ENCODE data around the gene AQP2.

AQP2 gene

DNA sequence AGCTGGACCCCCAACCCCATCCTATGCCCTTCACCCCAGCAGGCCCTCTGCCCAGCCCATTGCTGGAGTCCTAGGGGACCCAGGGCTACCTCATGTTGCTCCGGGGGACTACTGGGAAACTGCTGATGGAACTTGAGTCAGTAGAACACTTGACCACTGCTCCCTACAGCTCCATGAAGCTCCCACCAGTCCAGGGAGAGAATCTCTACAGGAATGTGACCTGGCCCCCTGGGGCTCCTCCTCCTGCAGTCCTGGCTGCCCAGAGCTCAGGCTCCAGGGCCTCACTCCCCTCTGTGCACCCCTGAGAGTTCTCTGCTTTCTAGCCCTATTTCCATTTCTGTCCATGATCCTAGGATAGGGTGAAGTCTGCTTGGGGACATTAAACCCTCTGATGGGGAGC, 10.8 kb upstream of the AQP2 start:
- DNase-seq (ENCODE audit: low read depth in 1 of 2, low spot score in 1 of 2) = no peak

DNA sequence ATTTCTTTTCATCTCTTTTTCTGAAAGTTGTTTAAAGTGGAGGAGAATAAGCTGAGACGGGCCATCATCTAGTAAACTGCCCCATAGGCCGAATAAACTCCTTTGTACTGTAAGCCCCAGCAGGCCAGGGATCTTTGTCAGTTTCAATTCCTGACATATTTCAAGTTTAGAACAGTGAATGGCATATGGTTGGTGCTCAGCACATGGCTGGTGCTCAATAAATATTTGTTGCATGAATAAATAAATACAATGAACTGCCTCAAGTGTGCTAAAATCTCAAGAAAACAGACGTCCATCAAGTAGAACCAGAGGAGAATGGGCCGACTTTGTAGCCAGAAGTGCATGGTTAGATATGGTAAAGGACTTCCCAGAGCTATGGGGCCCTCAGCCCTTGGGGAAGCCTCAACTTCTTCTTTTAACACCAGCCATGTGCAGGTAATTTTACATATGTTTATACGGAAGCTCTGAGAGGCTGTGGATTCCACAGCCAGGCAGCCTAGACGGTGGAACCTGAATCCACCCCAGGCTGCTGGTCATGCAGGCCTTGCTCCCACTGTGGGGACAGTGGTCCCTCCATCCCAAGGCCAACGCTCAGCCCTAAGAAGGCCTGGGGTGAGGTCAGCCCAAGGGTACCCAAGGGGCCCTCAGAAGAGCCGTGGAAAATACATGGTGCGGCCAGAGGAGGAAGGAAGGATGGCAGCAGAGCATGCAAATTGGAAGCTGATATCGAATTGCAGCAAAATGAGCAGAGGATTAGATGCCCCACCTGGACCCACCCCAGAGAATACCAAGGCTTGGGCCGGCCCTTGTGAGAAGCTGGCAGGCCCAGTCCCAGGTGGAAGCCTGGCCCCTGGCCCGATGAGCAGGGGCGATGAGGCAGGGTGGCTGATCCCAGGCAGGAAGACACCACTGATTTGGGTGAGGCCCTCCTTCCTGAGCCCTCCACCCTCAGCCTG, 8.7 kb upstream of the AQP2 start:
- DNase-seq (ENCODE audit: low read depth in 1 of 2, low spot score in 1 of 2) = no peak

DNA sequence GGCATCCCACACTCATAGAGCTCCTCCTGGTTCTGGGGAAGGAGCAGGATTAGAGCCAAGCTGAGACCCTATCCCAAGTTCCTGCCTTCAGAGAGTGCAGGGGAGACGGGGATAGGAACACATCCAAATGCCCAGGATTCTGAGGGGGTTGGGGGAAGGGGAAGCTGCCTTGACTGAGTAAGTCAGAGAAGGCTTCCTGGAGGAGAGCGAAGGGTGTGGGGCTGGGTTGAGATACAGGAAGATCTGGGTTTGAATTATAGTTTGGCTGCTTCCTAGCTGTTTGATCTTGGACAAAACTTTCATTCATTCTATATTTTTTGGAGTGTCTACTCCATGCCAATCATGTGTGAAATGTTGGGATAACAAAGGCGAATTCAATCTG, 8.0 kb upstream of the AQP2 start:
- DNase-seq (ENCODE audit: low read depth in 1 of 2, low spot score in 1 of 2) = no peak

DNA sequence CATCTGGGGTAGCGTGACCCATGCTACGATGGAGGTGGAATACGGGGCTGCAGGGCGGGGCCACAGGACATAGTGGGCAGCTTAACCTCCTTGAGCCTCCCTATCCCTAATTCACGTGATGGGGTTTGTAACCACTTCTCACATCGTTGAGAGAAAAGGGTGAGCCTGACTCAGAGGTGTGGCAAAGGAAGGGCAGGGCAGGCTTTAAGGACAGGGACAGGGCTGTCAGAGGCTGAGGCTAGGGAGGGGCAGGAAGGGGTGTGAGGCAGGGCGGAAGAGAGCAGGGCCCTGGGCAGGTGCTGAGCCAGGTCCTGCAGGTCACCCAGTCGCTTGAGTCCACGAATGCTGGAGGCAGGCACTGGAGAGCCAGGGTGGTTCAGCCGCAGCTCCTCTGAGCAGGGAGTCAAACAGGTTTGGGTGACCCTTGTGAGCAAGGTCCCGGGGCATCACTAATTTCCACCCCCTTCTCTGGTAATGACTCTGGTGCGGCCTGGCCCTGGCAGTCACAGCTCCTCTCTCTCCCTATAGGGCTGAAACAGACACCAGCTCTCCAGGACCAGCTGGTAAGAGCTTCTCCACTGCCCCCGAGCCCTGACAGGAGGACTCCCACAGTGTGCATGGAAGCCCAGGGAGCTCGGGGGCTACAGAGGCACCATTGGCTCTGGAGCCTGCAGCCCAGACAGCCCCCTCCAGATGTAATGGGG, 7.5 kb upstream of the AQP2 start:
- no peak for DNase-seq (ENCODE audit: low read depth in 1 of 2, low spot score in 1 of 2)

DNA sequence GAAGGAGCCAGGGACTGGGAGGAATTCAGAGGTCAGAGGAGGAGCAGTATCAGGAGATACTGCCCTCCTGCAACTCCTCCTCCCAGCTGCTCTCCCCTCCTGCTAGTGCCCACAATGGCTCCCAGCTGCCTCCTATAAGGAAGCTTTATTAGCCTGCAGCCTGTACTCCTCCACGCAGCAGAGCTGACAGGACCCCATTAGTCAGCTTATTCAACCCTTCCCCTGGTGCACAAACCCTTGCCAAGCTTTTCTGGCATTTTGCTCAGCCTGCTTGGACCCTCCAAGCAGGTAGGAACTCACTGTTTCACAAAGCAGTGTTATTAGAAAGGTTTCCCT, 6.9 kb upstream of the AQP2 start:
- DNase-seq (ENCODE audit: low read depth in 1 of 2, low spot score in 1 of 2) = no peak

DNA sequence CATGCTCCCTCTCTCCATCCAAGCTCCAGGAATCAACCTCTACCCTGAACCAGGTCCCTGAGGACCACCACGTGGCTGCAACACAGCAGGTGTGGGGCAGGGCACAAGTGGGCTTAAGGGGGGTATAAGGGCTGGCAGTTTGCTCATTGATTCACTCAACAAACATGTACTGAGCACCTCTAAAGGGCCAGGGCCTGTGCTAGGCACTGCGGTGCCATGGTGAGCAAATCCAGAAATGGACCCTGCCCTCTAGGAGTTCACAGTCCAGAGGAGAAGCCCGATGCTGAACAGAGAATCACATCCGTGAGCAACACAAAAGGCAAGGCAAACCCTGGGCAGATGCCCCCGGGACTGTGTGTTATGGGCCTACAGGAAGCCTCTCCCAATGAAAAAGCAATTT, 6.5 kb upstream of the AQP2 start:
- DNase-seq (ENCODE audit: low read depth in 1 of 2, low spot score in 1 of 2) = no peak

DNA sequence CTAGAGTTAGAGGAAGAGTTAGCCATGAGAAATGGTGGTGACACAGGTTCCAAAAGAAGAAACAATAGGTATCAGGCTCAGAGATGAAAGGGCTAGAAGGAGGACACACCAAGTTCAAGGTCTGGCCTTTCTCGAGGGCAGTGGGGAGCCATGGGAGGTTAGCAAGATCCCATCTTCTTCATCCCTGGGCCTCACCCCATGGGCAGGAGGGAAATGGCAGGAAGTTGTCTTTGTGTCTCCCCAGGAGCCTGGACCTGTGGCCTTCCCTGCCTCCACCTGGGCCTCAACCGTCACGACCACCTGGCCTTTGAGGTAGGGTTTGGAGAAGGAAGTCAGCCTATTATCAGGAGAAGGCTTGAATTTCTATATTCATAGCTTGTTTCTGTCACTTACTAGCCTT, 5.8 kb upstream of the AQP2 start:
- no peak for DNase-seq (ENCODE audit: low read depth in 1 of 2, low spot score in 1 of 2)

DNA sequence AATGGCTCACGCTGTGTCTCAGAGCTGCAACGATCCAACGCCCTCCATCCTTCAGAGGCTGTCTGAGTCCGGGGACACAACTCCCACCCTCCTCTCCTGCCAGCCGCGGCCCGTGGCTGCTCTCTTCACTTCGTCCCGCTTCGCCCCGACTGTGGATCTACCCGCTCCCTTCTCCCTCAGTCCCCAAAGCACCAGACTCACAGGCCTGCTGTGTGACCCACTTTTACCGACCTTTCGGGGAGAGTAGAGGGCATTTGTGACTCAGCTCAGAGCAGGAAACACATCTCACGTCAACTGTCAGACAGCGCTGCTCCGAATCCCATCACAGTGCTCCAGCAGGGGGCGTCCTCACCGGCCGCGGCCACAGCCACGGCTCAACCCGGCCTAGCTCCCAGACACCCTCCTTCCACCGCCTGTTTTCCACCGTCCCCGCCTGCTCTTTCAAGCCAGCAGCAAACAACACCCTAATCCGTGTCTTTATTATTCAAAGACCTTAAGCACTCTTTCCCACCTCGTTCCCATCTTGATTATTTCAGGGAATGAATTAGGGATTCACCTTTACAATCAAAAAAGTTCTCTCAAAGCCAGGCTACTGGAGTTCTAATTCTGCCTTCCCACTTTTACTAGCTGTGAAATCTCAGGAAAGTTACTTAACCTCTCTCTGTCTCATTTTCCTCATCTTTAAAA, 5.0 kb upstream of the AQP2 start:
- peak; percentile 77 to 81 for DNase-seq (ENCODE audit: low read depth in 1 of 2, low spot score in 1 of 2)

DNA sequence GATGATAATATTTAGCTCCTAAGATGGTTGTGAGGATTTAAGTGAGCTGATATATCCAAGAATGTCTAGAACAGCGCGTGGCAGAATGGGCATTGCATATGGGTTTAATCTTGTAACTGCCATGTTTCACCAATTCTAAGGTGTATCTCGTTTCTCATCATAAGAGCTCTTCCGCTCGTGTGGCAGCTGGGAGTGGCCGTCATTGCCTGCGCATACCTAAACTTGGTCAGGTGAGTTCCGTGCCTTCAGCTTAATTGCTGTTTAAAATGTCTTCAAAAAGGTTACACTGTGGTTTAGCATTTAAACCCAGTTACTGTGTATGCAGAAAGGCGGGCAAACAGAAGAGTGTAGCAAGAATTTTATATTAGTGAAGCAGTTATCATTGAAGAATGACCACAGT, 4.5 kb upstream of the AQP2 start:
- DNase-seq (ENCODE audit: low read depth in 1 of 2, low spot score in 1 of 2) = no peak

DNA sequence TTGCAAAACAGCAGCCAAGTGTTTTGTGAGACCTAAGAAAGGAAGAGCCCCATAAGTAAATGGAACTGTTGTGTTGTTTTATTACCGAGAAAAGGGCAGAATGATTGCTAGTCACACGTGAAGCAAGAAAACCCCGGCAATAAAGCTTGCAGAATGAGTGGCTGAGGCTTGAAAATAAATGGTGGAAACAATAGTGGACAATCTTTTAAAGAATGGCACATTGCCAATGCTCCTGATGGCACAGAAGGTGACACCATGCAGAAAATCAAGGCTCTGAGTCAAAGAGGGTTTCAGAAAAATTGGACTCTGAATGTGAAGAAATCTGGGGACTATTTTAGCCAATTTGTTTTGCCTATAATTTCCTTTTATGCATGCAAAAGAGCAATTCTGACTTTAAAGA, 4.0 kb upstream of the AQP2 start:
- DNase-seq (ENCODE audit: low read depth in 1 of 2, low spot score in 1 of 2) = no peak

DNA sequence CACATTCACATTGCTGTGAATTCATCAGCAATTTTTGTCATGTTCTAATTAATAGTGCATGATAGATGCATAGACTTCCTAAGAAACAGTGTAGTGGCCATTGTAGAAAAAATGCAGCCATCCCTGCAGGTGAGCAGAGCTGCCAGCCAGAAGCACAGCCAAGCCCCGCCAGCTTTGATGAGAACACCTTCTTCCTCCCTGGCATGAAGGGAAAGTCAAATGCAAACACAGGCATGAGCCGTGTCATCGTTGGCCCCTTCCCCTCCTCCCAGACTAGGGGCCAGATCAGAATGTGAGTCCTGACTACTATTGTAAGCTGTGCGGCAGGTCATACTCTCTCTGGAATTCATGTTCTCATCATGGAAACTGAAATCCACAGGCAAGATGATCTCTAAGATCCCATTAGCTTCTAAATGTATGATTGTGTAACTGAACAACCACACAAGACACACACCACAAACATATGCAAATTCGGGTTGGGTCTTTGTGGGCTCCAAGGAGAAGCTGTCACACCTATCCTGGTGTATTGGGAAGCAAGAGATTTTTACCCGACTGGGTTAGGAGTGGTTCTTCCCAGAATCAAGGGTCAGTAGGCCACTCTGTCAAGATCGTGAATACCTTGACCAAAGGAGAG, 2.8 kb upstream of the AQP2 start:
- no peak for DNase-seq (ENCODE audit: low read depth in 1 of 2, low spot score in 1 of 2)

DNA sequence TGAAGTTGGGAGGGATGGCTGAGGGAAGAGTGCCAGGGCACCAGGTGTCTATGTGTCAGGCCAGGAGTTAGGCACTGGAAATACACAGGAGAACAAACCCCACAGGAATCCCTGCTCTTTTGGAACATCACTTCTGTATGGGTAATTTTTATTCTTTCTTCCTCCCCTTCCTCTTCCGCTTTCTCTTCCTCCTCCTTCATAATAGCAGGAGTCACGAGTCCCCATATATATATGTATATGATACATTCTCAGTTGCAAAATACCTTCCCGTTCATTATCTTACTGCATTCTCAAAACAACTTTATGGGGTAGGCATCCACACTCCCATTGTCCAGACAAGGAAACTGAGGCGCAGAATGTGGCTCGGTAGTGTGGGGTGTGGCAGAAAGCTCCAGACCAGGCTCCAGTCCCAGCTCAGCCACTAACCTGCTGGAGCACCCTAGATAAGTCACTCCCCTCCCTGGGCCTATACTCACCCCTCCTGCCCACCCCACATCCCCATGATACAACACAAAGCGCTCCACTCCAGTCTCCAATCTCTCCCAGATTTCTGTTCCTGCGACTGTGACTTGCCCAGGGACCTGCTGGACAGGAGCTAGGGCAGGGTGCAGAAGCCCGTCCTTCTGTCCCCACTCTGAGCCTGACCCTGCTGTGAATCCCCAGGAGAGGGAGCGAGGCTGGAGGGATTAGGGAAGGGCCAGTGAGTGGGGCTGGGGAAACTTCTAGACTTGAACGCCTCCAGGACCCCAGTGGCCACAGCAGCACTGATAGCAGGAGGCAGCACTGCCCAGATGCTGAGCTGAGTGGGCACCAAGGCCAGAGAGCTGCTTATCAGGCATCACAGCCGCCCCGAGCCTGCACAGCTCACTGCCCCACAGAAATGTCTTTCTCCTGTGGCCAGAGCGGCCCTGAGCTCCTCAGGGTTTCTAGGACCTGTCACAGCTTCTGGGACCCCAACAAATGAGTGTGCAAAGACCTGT, 1.4 kb upstream of the AQP2 start:
- no peak for DNase-seq (ENCODE audit: low read depth in 1 of 2, low spot score in 1 of 2)

DNA sequence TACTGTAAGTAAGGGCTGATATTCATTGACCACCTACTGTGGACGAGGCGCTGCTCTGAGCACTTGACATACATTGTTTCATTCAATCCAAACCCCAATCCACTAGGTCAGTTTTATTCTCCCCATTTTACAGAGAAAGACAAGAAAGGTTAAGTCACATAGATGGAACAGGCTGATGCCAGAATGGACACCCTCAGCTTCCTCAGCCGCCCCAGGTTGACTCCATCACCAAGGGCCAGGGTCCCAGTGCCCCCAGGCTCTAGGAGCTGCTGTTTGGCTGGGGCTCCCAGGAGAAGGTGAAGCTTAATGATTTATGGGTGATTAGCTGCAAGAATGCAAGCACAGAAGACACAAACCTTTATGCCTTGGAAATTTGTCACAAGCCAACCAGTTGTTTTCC, 671 bp upstream of the AQP2 start:
- no peak for DNase-seq (ENCODE audit: low read depth in 1 of 2, low spot score in 1 of 2)

DNA sequence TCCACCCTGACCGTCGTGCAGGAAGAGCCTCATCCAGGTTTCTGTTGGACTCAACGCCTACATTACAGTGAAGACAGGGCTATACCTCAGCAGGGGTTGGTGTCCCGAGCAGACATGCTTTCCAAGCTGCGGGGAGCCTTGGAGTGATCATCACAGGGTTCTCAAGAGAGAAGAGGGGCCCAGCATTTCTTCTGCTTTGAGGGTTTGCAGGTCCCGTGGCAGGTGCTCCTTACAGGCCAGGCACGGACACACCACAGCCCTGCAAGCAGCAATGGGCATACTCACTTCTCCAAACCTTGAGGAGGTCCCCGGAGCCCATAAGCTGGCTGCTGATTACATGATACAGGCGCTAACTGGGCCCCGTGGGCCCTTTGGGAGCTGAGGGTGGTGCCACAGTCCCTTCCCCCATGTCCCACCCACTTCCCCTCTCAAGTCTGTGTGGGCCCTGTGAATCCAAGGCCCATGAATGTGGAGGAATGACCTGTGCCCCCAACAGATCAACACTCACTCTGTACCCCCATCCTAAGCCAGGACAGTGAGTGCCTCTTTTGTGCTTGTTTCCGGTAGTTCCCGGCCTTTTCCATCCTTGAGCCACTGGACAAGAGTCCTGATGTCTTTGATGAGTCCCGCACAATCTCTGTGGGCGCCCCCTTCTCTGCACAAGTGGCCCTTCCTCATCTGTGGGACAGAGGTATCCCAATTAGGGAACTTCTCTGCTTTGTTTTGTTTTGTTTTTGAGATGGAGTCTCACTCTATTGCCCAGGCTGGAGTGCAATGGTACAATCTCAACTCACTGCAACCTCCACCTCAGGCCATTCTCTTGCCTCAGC, 1.1 kb downstream of the AQP2 start:
- no peak for DNase-seq (ENCODE audit: low read depth in 1 of 2, low spot score in 1 of 2)

DNA sequence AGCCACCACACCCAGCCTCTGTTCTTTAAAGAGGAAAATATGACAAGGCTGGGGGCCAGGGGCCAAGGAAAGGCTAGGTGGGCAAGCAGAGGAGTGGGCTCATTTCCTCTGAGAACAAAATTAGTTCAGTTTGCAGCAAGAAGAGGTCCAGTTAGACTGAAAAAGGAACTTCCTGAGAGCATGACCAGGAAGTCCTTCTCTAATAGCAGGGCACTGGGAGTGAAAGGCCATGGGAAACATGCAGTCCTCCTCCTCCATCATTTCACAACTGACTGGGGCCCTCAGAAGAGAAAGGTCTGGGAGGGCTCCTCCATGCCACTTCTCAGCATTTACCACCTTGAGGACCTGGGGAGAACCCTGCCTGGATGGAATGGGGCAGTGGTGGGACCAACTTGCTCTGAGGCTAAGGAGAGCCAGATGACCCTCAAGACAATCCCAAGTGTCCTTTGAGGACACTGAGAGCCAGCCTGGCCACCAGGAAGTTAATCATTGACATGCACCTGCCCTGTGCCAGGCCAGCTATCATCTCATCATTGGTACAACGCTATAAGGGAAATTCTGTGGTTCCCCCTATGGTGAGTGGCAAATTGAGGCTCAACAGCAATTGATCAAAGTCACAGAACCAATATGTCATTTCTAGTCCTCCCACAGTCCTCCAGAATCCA, 2.0 kb downstream of the AQP2 start:
- DNase-seq (ENCODE audit: low read depth in 1 of 2, low spot score in 1 of 2) = no peak

DNA sequence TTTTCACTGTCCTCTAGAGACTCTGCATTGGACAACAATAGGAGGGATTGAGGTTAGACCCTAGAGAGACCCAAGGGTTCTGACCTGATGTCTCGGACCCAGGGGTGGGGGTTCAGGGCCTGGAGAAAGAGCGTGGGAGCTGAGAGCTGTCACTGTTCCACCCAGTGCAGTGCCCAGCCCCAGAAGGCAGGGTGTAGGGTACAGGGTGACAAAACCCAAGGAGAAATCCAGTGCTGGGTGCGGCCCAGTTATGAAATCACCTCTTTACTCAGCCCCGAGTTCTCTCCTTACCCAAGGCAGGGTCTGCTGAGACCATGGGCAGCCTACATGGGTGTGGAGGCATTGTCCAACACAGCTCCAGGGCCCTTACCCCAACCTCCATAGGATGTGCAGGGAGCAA, 2.6 kb downstream of the AQP2 start:
- DNase-seq (ENCODE audit: low read depth in 1 of 2, low spot score in 1 of 2) = no peak

DNA sequence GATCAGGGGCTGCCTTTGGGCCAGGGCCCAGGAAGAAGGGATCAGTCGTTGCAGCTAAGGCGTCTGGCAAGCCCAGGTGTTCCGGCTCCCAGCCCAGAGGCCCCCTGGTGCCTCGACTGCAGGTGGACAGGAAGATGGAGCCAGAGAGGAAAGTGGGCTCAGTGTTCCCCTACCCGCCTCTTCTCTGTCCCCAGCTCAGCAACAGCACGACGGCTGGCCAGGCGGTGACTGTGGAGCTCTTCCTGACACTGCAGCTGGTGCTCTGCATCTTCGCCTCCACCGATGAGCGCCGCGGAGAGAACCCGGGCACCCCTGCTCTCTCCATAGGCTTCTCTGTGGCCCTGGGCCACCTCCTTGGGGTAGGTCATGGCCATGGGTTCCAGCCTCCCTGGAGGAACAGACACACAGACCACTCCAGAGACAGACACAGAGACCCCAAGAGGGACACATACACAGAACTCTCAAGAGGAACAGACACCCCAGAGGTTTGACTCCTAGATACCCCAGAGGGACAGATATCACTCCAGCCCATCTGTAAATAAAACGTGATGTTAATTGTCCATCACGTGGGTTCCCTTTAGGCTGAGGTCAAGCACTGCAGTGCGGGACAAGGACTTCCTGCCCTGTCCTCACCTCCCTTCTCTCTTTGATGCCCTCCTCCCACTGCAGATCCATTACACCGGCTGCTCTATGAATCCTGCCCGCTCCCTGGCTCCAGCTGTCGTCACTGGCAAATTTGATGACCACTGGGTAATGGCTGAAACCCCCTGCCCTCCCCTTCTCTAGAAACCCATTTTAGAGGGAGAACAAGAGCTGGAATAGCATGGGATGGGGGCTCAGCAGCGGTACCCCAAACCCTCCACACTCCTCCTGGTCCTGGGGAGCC, 3.7 kb downstream of the AQP2 start:
- no peak for DNase-seq (ENCODE audit: low read depth in 1 of 2, low spot score in 1 of 2)
